ENCODE results near the gene C1QTNF2. TPM values are rescaled to one million over a fixed set of nuclear protein-coding genes. Genes with fewer than 3 reads are reported as not detected.

Gene C1QTNF2
- total and polyA plus RNA-seq, 8 donors, result 0.45 to 4.0 (median 1.1) TPM; not detected in 2

GRCh38 chr5:160397492-160397891 lies 27.1 kb upstream of the C1QTNF2 start:
- 94 to 100% (median 98%) methylated on average over 1 of the region's 1 CpG for WGBS, 5 donors
- no peak for DNase-seq
- intact Hi-C loops (cut with DNase I; ENCODE audit: low total_unique reads), result no loop called here
- Histone ChIP-seq H3K4me1 (peaks cover 16 to 62% (median 30%) of the 10 kb centered on the region in 4 donors), H3K4me3 (no peak overlapping the region), H3K9me3 (no peaks in the 10 kb centered on the region), H3K27ac (no peak overlapping the region), H3K27me3 (no peaks in the 10 kb centered on the region), H3K36me3 (peaks cover under 1 to 23% (median 12%) of the 10 kb centered on the region in 4 donors)
- TF ChIP-seq POLR2AphosphoS5 (IDR thresholded peaks at IDR 0.05) (no peak), EP300 (IDR thresholded peaks at IDR 0.05) (no peak)

GRCh38 chr5:160395111-160395510 lies 24.7 kb upstream of the C1QTNF2 start:
- 92 to 98% (median 95%) methylated on average over 7 of the region's 7 CpGs for WGBS, 5 donors
- Histone ChIP-seq H3K4me1 (peaks cover 12 to 56% (median 27%) of the 10 kb centered on the region in 4 donors), H3K9me3 (no peaks in the 10 kb centered on the region), H3K27me3 (no peaks in the 10 kb centered on the region), H3K36me3 (peaks cover 0 to 14% (median 0%) of the 10 kb centered on the region in 4 donors), H3K4me3 (no peak overlapping the region), H3K27ac (no peak overlapping the region)
- intact Hi-C loops (cut with DNase I; ENCODE audit: low total_unique reads), result no loop called here
- DNase-seq, result no peak
- TF ChIP-seq POLR2AphosphoS5 (IDR thresholded peaks at IDR 0.05) (no peak), EP300 (IDR thresholded peaks at IDR 0.05) (no peak), POLR2A (IDR thresholded peaks at IDR 0.05) (no peak), CTCF (IDR thresholded peaks at IDR 0.05) (no peak)

DNA sequence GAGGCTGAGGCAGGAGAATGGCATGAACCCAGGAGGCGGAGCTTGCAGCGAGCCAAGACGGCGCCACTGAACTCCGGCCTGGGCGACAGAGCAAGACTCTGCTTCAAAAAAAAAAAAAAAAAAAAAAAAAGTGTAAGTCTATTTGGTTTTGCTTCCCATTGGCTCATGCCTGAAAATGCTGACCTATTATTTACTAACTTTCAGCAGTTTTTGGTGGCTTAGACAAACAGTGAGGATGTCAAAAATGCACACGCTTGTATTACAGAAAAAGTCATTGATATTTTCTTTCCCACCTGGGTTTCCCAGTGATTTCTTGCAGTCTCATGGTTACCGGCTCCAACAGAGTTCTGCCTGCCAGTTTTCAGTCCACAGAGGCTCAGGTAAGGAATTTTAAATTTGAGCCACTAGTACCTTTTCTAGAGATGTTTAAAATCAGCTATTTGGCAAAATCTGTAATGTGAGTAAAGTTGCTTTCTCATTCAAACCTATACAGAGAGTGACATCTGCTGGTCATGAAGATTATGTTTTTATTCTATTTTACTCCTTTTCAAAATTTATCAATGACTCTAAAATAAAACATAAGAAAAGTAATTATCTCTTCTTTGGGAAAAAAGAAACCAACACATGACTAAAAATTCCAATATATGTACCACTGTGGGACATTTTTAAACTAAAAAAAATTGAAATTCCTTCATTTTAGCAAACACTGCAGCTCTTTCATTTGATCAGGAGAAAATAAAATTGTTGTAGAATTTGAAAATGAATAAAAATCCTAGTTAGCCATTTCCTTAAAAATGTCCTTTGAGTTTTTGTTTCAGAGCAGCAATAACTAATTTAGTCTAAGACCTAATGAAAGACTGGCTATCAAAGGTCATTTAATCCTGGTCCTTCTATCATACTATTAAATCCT lies 20.6 kb upstream of the C1QTNF2 start:
- peaks cover 0 to 14% (median 0%) of the 10 kb centered on the region in 4 donors for H3K36me3 ChIP-seq
- H3K9me3 ChIP-seq, result peaks cover 0 to 20% (median 3%) of the 10 kb centered on the region in 4 donors
- no peaks in the 10 kb centered on the region for H3K27me3 ChIP-seq
- peaks cover 0 to 21% (median 2%) of the 10 kb centered on the region in 4 donors for H3K4me1 ChIP-seq
- TF ChIP-seq CTCF (IDR thresholded peaks at IDR 0.05) (peak in 2 of 7 experiments; percentile 22 to 34), POLR2A (IDR thresholded peaks at IDR 0.05) (no peak)
- H3K4me3 ChIP-seq, result no peak overlapping the region
- H3K27ac ChIP-seq, result no peak overlapping the region
- 69 to 80% (median 74%) methylated on average over 8 of the region's 8 CpGs for WGBS, 5 donors
- intact Hi-C loops (cut with DNase I; ENCODE audit: low total_unique reads), result no loop called here
- peak in 1 of 2 donors; percentile 44 for DNase-seq

GRCh38 chr5:160387445-160387844 lies 17.0 kb upstream of the C1QTNF2 start:
- intact Hi-C loops (cut with DNase I; ENCODE audit: low total_unique reads), result no loop called here
- 93 to 100% (median 97%) methylated on average over 1 of the region's 1 CpG for WGBS, 5 donors
- DNase-seq, result no peak
- no peak overlapping the region for H3K27ac ChIP-seq
- H3K9me3 ChIP-seq, result peaks cover 0 to 20% (median 3%) of the 10 kb centered on the region in 4 donors
- no peaks in the 10 kb centered on the region for H3K27me3 ChIP-seq
- no peaks in the 10 kb centered on the region for H3K4me1 ChIP-seq
- H3K36me3 ChIP-seq, result no peaks in the 10 kb centered on the region
- TF ChIP-seq CTCF (IDR thresholded peaks at IDR 0.05) (no peak), POLR2A (IDR thresholded peaks at IDR 0.05) (no peak), EP300 (IDR thresholded peaks at IDR 0.05) (no peak), POLR2AphosphoS5 (IDR thresholded peaks at IDR 0.05) (no peak)
- H3K4me3 ChIP-seq, result no peak overlapping the region

GRCh38 chr5:160385496-160385895 lies 15.1 kb upstream of the C1QTNF2 start:
- no peaks in the 10 kb centered on the region for H3K36me3 ChIP-seq
- peaks cover 0 to 20% (median 3%) of the 10 kb centered on the region in 4 donors for H3K9me3 ChIP-seq
- no peak for DNase-seq
- no peaks in the 10 kb centered on the region for H3K27me3 ChIP-seq
- no peak overlapping the region for H3K27ac ChIP-seq
- H3K4me1 ChIP-seq, result no peaks in the 10 kb centered on the region
- intact Hi-C loops (cut with DNase I; ENCODE audit: low total_unique reads), result no loop called here
- TF ChIP-seq CTCF (IDR thresholded peaks at IDR 0.05), result no peak
- no peak for TF ChIP-seq POLR2A (IDR thresholded peaks at IDR 0.05)
- TF ChIP-seq EP300 (IDR thresholded peaks at IDR 0.05), result no peak
- TF ChIP-seq POLR2AphosphoS5 (IDR thresholded peaks at IDR 0.05), result no peak
- H3K4me3 ChIP-seq, result no peak overlapping the region

Data from stomach (tissue), 9 donors.